Measurements from ENCODE around the gene GDAP1L1.
"Not testable (repeated sequence)": the region's sequence is repeated elsewhere in the genome, so short reads cannot be mapped to it uniquely, and the experiment has no call there.

The GDAP1L1 gene

GRCh38 chr20:44256961-44257360 is 9.9 kb downstream of the GDAP1L1 start:
- no peak for DNase-seq

GRCh38 chr20:44258226-44258890 is 11.2 kb downstream of the GDAP1L1 start:
- no peak for DNase-seq

GRCh38 chr20:44264287-44264686 is 17.2 kb downstream of the GDAP1L1 start:
- DNase-seq, result no peak

GRCh38 chr20:44268802-44269201 is 21.7 kb downstream of the GDAP1L1 start:
- no peak for DNase-seq

- DNase-seq, result no peak
Measured at GRCh38 chr20:44271915-44272663, 25.0 kb downstream of the GDAP1L1 start.

- DNase-seq, result no peak
Measured at GRCh38 chr20:44273231-44274215, 26.4 kb downstream of the GDAP1L1 start.

GRCh38 chr20:44274303-44275017 is 27.4 kb downstream of the GDAP1L1 start:
- DNase-seq, result no peak

GRCh38 chr20:44279228-44279627 is 32.1 kb downstream of the GDAP1L1 start:
- DNase-seq, result no peak

- DNase-seq, result no peak
Measured at GRCh38 chr20:44280387-44280786, 33.3 kb downstream of the GDAP1L1 start.

GRCh38 chr20:44282192-44282591 is 35.1 kb downstream of the GDAP1L1 start:
- no peak for DNase-seq

GRCh38 chr20:44284032-44284431 is 36.9 kb downstream of the GDAP1L1 start:
- no peak for DNase-seq

GRCh38 chr20:44287272-44288097 is 40.4 kb downstream of the GDAP1L1 start:
- DNase-seq, result no peak

- no peak for DNase-seq
Measured at GRCh38 chr20:44288252-44288651, 41.1 kb downstream of the GDAP1L1 start.

- no peak for DNase-seq
Measured at GRCh38 chr20:44291754-44292153, 44.6 kb downstream of the GDAP1L1 start.

- peak; percentile 86 for DNase-seq
Measured at GRCh38 chr20:44296011-44296410, 48.9 kb downstream of the GDAP1L1 start.

- no peak for DNase-seq
Measured at GRCh38 chr20:44297721-44298120, 50.6 kb downstream of the GDAP1L1 start.

- DNase-seq, result not testable (repeated sequence)
Measured at GRCh38 chr20:44299011-44299535, 52.0 kb downstream of the GDAP1L1 start.

GRCh38 chr20:44301285-44301684 is 54.2 kb downstream of the GDAP1L1 start:
- no peak for DNase-seq

- DNase-seq, result peak; percentile 80
Measured at GRCh38 chr20:44302026-44302669, 55.0 kb downstream of the GDAP1L1 start.

GRCh38 chr20:44302736-44303135 is 55.6 kb downstream of the GDAP1L1 start:
- DNase-seq, result no peak

- no peak for DNase-seq
Measured at GRCh38 chr20:44304383-44304782, 57.3 kb downstream of the GDAP1L1 start.

All from DMS79 treated with DMSO at 0.1 percent for 48 hours (cell line).